ENCODE data around the gene RNF5. TPM values are rescaled to one million over a fixed set of nuclear protein-coding genes. Genes with fewer than 3 reads are reported as not detected.

The RNF5 gene
- total and polyA plus RNA-seq, 10 of the 15 experiments (the other 5 are each of a cell fraction or from before 2014, with no cell fraction given) = 31.4 to 114 (median 62.8) TPM

DNA sequence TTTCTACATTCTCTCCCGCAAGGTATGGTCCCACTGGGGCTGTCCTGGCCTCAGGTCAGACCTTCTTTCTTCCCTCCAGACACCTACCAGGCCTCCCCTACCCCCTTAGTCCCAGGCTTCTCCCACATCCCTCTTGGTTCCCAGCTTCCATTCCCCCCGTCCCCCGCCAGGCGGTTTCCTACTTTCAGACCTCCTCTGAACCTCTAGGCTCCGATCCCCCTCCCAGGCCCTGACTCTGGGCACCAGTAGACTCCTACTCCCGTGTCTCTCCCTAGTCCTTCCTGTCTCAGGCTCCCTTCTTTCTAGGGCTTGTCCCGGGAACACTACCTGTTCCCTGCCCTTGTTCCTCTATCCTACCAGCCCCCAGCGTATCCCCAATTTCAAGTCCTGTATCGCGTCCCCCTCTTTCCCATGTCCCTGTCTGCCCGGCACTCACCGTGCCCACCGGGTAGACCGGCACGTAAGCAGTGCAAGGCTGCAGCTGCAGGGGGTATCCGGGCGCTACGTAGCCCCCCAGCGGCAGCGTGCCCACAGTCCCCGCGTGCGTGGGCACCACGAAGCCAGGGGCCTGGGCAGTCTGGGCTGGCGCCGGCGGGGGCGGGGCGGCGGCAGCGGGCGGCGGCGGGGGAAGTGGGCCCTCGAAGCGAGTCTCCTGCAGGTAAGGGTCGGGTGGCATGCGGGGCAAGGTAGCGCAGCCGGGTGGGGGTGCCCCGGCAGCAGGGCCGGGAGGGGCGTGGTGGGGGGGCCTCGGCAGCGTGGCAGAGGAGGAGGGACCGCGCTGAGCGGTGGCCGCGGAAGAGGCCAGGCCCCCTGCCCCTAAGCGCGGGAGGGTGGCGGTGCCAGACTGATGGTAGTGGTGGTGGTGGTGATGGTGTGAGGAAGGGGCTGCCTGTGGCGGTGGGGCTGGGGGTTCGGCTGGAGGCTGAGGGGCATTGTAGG is 28.0 kb upstream of the RNF5 start:
- SMC1A ChIA-PET (ENCODE audit: uncharacterized antibody, unreplicated experiment) = no interaction called here
- Histone ChIP-seq H3K79me2 (ENCODE audit: control insufficient read depth, insufficient read depth, low read length) (no peaks in the 10 kb centered on the region), H3K4me1 (ENCODE audit: control insufficient read depth, insufficient read depth, low read length) (peaks cover 3% of the 10 kb centered on the region; the same call in 1 of the 2 replicates), H3K36me3 (ENCODE audit: control insufficient read depth in 2 of 2, insufficient read depth in 2 of 2, low read length in 1 of 2) (no peaks in the 10 kb centered on the region), H3K9ac (ENCODE audit: control insufficient read depth, insufficient read depth, low read length) (no peak overlapping the region), H2AFZ (ENCODE audit: control insufficient read depth, low read depth, low read length) (no peak overlapping the region), H3K4me3 (no peak overlapping the region), H3K27ac (ENCODE audit: control insufficient read depth, insufficient read depth) (no peak overlapping the region), H3K27me3 (replicated peaks in 1 of 2; ENCODE audit: control insufficient read depth in 2 of 2, insufficient read depth in 2 of 2, low read length in 1 of 2) (peaks cover 9 to 12% of the 10 kb centered on the region in 2 experiments), H3K9me3 (replicated peaks; ENCODE audit: control insufficient read depth, insufficient read depth, low read length) (no peaks in the 10 kb centered on the region; the same call in 2 of the 3 replicates), H3K4me2 (ENCODE audit: control insufficient read depth, insufficient read depth) (no peak overlapping the region), H4K20me1 (ENCODE audit: control insufficient read depth, insufficient read depth) (no peaks in the 10 kb centered on the region)
- DNase-seq (ENCODE audit: low read depth, low spot score) = no peak
- POLR2A ChIA-PET = no interaction called here
- no peak for FAIRE-seq
- no peak for TF ChIP-seq KDM1A (IDR thresholded peaks at IDR 0.05; ENCODE audit: borderline replicate concordance)
- intact Hi-C loops (cut with micrococcal nuclease; ENCODE audit: unreplicated experiment) (loop anchor here (10.0 kb wide), 1 partner anchor 105 kb away; no protein-coding TSS in a partner anchor), in situ Hi-C loops (cut with MboI) (no loop called here)
- BruUV-seq (replicated peaks) = no TSS peak
- ATAC-seq = no peak
- CTCF ChIA-PET = no interaction called here
- RAD21 ChIA-PET (ENCODE audit: unreplicated experiment) = no interaction called here
- WGBS (ENCODE audit: insufficient coverage, insufficient replicate concordance, low lambda C conversion rate, missing lambda C conversion rate) = 48% methylated on average over 36 of the region's 55 CpGs

DNA sequence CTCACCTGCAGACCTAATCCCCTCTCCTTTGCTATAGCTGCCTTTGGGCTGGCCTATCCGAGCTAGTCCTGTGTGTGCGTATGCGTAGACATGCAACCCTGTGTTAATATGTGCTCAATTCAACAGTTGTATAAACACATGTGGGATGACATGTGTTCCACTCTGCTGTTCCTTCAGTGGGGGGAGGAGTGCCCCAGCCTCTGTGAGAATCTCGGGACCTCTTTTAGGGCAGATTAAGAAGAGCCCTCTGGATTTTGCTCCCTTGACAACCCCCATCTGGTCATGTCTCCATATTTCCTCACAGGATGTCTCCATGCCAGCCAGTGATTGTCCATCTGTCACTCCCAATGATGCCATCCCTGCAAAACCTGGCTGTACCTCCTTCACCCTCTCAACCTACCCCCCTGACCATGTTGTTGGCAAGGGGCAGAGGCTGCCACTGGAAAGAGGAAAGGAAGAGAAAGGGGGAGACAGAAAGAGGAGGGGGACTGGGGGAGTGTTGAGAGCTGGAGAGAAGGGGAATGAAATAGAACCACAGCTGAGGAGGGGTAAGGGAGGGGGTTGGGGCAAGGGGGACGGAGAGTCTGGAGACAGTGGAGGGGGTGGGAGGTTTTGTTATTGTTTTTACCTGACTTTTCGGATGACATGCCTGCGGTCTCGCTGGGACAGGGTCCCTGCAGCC is 26.9 kb upstream of the RNF5 start:
- ChIA-PET CTCF (interaction anchor here (1.5 kb wide), 1 partner anchor 33 kb away, joined by 4 read pairs; no protein-coding TSS in a partner anchor), SMC1A (ENCODE audit: uncharacterized antibody, unreplicated experiment) (no interaction called here), POLR2A (interaction anchor here (1.0 to 1.1 kb wide), 2 partner anchors 21 to 23 kb away, joined by 4 to 8 read pairs; partner anchors contain the start of gene ATF6B), RAD21 (ENCODE audit: unreplicated experiment) (interaction anchor here (1.2 kb wide), 1 partner anchor 39 kb away, joined by 3 read pairs; the partner anchor contains the start of gene PBX2)
- no peaks in the 10 kb centered on the region for H4K20me1 ChIP-seq (ENCODE audit: control insufficient read depth, insufficient read depth)
- H3K4me2 ChIP-seq (ENCODE audit: control insufficient read depth, insufficient read depth) = no peak overlapping the region
- ATAC-seq (no peak), DNase-seq (ENCODE audit: low read depth, low spot score) (no peak), FAIRE-seq (no peak)
- H3K36me3 ChIP-seq (ENCODE audit: control insufficient read depth in 2 of 2, insufficient read depth in 2 of 2, low read length in 1 of 2) = no peaks in the 10 kb centered on the region; a peak in 1 of 4 replicates
- H3K79me2 ChIP-seq (ENCODE audit: control insufficient read depth, insufficient read depth, low read length) = no peaks in the 10 kb centered on the region
- no peaks in the 10 kb centered on the region; the same call in 2 of the 3 replicates for H3K9me3 ChIP-seq (replicated peaks; ENCODE audit: control insufficient read depth, insufficient read depth, low read length)
- no peak overlapping the region for H3K27ac ChIP-seq (ENCODE audit: control insufficient read depth, insufficient read depth)
- H3K4me3 ChIP-seq = no peak overlapping the region
- no TSS peak for BruUV-seq (replicated peaks)
- WGBS (ENCODE audit: insufficient coverage, insufficient replicate concordance, low lambda C conversion rate, missing lambda C conversion rate) = 29% methylated on average over 7 of the region's 8 CpGs
- H2AFZ ChIP-seq (ENCODE audit: control insufficient read depth, low read depth, low read length) = no peak overlapping the region
- in situ Hi-C loops (cut with MboI) = no loop called here
- peaks cover 9% of the 10 kb centered on the region in 2 experiments for H3K27me3 ChIP-seq (replicated peaks in 1 of 2; ENCODE audit: control insufficient read depth in 2 of 2, insufficient read depth in 2 of 2, low read length in 1 of 2)
- intact Hi-C loops (cut with micrococcal nuclease; ENCODE audit: unreplicated experiment) = loop anchor here (10.0 kb wide), 1 partner anchor 107 kb away; no protein-coding TSS in a partner anchor
- no peak overlapping the region for H3K9ac ChIP-seq (ENCODE audit: control insufficient read depth, insufficient read depth, low read length)
- H3K4me1 ChIP-seq (ENCODE audit: control insufficient read depth, insufficient read depth, low read length) = peaks cover 3% of the 10 kb centered on the region; the same call in 1 of the 2 replicates
- no peak for TF ChIP-seq RELA (IDR thresholded peaks at IDR 0.05; ENCODE audit: borderline replicate concordance, partially characterized antibody)
- no peak for TF ChIP-seq SMAD1 (IDR thresholded peaks at IDR 0.05; ENCODE audit: low read depth, partially characterized antibody)
- TF ChIP-seq LARP7 (IDR thresholded peaks at IDR 0.05) = no peak
- no peak for TF ChIP-seq SUZ12 (IDR thresholded peaks at IDR 0.05; ENCODE audit: unreplicated experiment)
- TF ChIP-seq SMC3 (IDR thresholded peaks at IDR 0.05; ENCODE audit: borderline replicate concordance, low read length) = no peak
- no peak for TF ChIP-seq PAX5 (IDR thresholded peaks at IDR 0.05; ENCODE audit: borderline replicate concordance, low read depth, low read length)
- TF ChIP-seq, protein P1, sequence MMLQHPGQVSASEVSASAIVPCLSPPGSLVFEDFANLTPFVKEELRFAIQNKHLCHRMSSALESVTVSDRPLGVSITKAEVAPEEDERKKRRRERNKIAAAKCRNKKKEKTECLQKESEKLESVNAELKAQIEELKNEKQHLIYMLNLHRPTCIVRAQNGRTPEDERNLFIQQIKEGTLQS (IDR thresholded peaks at IDR 0.05; ENCODE audit: borderline replicate concordance, extremely low read depth, low read depth, low read length) = no peak
- TF ChIP-seq, protein P2, sequence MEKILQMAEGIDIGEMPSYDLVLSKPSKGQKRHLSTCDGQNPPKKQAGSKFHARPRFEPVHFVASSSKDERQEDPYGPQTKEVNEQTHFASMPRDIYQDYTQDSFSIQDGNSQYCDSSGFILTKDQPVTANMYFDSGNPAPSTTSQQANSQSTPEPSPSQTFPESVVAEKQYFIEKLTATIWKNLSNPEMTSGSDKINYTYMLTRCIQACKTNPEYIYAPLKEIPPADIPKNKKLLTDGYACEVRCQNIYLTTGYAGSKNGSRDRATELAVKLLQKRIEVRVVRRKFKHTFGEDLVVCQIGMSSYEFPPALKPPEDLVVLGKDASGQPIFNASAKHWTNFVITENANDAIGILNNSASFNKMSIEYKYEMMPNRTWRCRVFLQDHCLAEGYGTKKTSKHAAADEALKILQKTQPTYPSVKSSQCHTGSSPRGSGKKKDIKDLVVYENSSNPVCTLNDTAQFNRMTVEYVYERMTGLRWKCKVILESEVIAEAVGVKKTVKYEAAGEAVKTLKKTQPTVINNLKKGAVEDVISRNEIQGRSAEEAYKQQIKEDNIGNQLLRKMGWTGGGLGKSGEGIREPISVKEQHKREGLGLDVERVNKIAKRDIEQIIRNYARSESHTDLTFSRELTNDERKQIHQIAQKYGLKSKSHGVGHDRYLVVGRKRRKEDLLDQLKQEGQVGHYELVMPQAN (conservative IDR thresholded peaks at IDR 0.05) = no peak
- TF ChIP-seq SP1 (IDR thresholded peaks at IDR 0.05; ENCODE audit: low read depth, low read length) = no peak
- no peak for TF ChIP-seq MEF2B (IDR thresholded peaks at IDR 0.05; ENCODE audit: partially characterized antibody, poor library complexity, severe bottlenecking)
- no peak for TF ChIP-seq TBL1XR1 (IDR thresholded peaks at IDR 0.05; ENCODE audit: low read depth, low read length)
- TF ChIP-seq CREB1 (IDR thresholded peaks at IDR 0.05; ENCODE audit: low read depth) = no peak

Measured in GM12878 (cell line).